Right lobe of liver (tissue), 6 donors: ENCODE measurements around the gene CD74. TPM values are rescaled to one million over a fixed set of nuclear protein-coding genes. Genes with fewer than 3 reads are reported as not detected.

Experiments used
- ATAC-seq, 4 donors: fragments of 200-7000 bp; cut with Tn5 transposase; one replicate each; pipeline ENCODE4 v1.9.1; 2020; ENCODE audit warnings: mild to moderate bottlenecking in 4 of 4, moderate library complexity in 4 of 4
- DNase-seq, 3 donors: peaks; one replicate each; pipeline ENCODE4 v3.0.0-alpha.2; 2020
- H3K27ac ChIP-seq, 3 donors: fragments of 200-600 bp; one replicate each; pipeline ENCODE4 v1.8.0; 2022
- H3K27me3 ChIP-seq, 2 donors: fragments of 200-600 bp; one replicate each; pipeline ENCODE4 v1.8.0; 2022
- H3K36me3 ChIP-seq, 4 donors: fragments of 200-600 bp; sonication (generic) in 1 of 4; one replicate each; pipeline versions ENCODE4 v1.5.1 to v1.8.0; 2017 to 2022; ENCODE audit warnings: control low read depth in 1 of 4
- H3K4me1 ChIP-seq, 4 donors: fragments of 200-600 bp; sonication (generic) in 1 of 4; one replicate each; pipeline versions ENCODE4 v1.5.1 to v1.8.0; 2017 to 2022; ENCODE audit warnings: control low read depth in 1 of 4
- H3K4me3 ChIP-seq, 3 donors: fragments of 200-600 bp; one replicate each; pipeline ENCODE4 v1.8.0; 2022
- H3K9me3 ChIP-seq, 4 donors: fragments of 200-600 bp; sonication (generic) in 1 of 4; one replicate each; pipeline versions ENCODE4 v1.5.1 to v1.8.0; 2017 to 2022; ENCODE audit warnings: control low read depth in 1 of 4
- POLR2A ChIP-seq: fragments of 450-650 bp; IDR thresholded peaks from one replicate; pipeline ENCODE4 v1.6.1; 2017; ENCODE audit warnings: antibody characterized with exemption, mild to moderate bottlenecking
- WGBS: methylation state at CpG from one replicate; pipeline ENCODE4 v1.1.6; 2018; ENCODE audit warnings: low coverage, low lambda C conversion rate; ENCODE audit not compliant: insufficient coverage; ENCODE audit errors: missing lambda C conversion rate; 5-methylcytosine and 5-hydroxymethylcytosine counted together
- intact Hi-C, 2 donors: fragments of 100-400 bp; cut with DNase I; formaldehyde crosslinking; loops; one replicate each; pipeline versions ENCODE4 v1.11.2 to v1.14.1; 2022
- total RNA-seq, 6 experiments: library from RNA; depleted of rRNA in 2 of 6; stranded (reverse); fragments of >200 nt in 2 of 6; fragmentation: NEBNext Ultra II Directional in 3 of 6; extraction: Animal tissue kit (Norgen Biotek cat#: 25700) in 3 of 6; gene quantifications; one replicate each; pipeline versions ENCODE4 v1.1.0 to v1.2.4, GENCODE V29; 2016 to 2023
- TF ChIP-seq, protein P1 (sequence below), 4 donors: fragments of 200-600 bp in 3 of 4; fragments of 450-650 bp in 1 of 4; IDR thresholded peaks; one replicate each; pipeline versions ENCODE4 v1.5.1 to v1.8.0; 2016 to 2022; ENCODE audit warnings: antibody characterized with exemption in 4 of 4, mild to moderate bottlenecking in 2 of 4
- donor health status: DM: no; HTN: yes; CAD: no.
- donor health status: DM: no; HTN: no; CAD: no.
- donor health status: DM: no; HTN: no; CAD: no.
- donor health status: DM: no; HTN: yes; CAD: no.
- donor health status: DM: no; HTN: yes; CAD: no.

The CD74 gene
- total RNA-seq, 6 experiments from 2014 or later, result 68.4 to 549 (median 211) TPM

DNA sequence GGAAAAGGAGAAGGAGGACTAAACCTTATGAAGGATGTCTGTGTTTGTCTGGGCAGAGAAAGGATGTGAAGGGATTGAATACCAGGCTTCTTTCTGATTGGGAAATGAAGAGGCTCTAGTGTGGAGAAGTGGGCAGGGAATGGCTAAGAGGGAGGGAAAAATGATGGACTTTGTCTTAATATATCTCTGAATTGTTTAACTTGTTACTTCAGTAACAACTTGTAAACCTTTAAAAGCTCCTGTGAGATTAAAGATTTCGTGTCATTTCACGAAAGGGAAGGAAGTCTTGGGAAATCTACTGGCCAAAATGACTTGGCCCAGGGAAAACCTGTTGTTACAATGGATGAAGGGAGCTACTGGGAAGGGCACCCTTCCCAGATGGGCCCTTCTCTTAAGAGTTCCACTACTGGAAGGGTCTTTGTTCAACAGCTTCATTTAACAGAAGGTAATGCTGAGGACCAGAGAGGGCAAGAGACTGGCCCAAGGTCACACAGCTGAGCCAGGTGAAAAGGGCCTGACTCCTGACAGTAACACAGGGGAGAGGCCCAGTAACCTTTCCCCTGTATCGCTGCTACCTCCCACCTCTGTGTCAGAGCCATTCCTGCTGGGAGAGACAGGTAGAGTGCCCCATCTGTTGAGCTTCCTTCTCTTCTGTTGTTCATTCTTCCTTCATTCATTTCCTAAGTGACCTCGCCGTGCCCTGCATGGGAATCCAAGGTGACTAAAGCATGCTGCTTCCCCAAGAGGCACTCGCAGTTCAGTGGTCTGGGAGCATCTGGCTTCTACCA, 60.3 kb downstream of the CD74 start:
- DNase-seq, result no peak
- Histone ChIP-seq H3K27me3 (no peaks in the 10 kb centered on the region), H3K9me3 (no peaks in the 10 kb centered on the region), H3K4me3 (no peak overlapping the region), H3K27ac (no peak overlapping the region), H3K36me3 (no peaks in the 10 kb centered on the region), H3K4me1 (peaks cover 0 to 22% (median 7%) of the 10 kb centered on the region in 4 donors)
- intact Hi-C loops, result loop anchor here in 1 of 2 donors (10.0 kb wide), 1 partner anchor 98 kb away; no protein-coding TSS in a partner anchor
- ATAC-seq, result no peak
- TF ChIP-seq, protein P1, sequence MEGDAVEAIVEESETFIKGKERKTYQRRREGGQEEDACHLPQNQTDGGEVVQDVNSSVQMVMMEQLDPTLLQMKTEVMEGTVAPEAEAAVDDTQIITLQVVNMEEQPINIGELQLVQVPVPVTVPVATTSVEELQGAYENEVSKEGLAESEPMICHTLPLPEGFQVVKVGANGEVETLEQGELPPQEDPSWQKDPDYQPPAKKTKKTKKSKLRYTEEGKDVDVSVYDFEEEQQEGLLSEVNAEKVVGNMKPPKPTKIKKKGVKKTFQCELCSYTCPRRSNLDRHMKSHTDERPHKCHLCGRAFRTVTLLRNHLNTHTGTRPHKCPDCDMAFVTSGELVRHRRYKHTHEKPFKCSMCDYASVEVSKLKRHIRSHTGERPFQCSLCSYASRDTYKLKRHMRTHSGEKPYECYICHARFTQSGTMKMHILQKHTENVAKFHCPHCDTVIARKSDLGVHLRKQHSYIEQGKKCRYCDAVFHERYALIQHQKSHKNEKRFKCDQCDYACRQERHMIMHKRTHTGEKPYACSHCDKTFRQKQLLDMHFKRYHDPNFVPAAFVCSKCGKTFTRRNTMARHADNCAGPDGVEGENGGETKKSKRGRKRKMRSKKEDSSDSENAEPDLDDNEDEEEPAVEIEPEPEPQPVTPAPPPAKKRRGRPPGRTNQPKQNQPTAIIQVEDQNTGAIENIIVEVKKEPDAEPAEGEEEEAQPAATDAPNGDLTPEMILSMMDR (IDR thresholded peaks at IDR 0.05), result no peak
- TF ChIP-seq POLR2A, result no peak
- 70% methylated on average over 4 of the region's 6 CpGs for WGBS

Other genes starting within 250 kb of the CD74 start
- not detected for gene CDX1, start 246.1 kb downstream of the CD74 start, total RNA-seq
- gene SLC6A7, start 222.8 kb downstream of the CD74 start, total RNA-seq, result not detected
- under 1 TPM in 3 of 6 experiments, not detected in 3; 0.10 to 0.26 (median 0.23) TPM for gene CAMK2A, start 123.1 kb downstream of the CD74 start, total RNA-seq
- under 1 TPM in 5 of 6 experiments, not detected in 1; 0.06 to 0.51 (median 0.20) TPM for gene ARSI, start 110.0 kb downstream of the CD74 start, total RNA-seq
- 10 to 100 TPM in 2 of 6 experiments, 1 to 10 TPM in 4; 6.7 to 12.0 (median 8.9) TPM for gene TCOF1, start 55.2 kb downstream of the CD74 start, total RNA-seq
- gene RPS14, start 36.8 kb upstream of the CD74 start, total RNA-seq, result 100 to 1,000 TPM; 573 to 800 (median 663) TPM
- 10 to 100 TPM; 38.1 to 97.5 (median 76.0) TPM for gene NDST1, start 95.2 kb upstream of the CD74 start, total RNA-seq
- gene SYNPO, start 227.8 kb upstream of the CD74 start, total RNA-seq, result 10 to 100 TPM; 23.4 to 51.8 (median 35.6) TPM
- gene MYOZ3, start 248.3 kb upstream of the CD74 start, total RNA-seq, result under 1 TPM in 3 of 6 experiments, not detected in 3; 0.09 to 0.25 (median 0.12) TPM